ENCODE data around the gene PRR11.
"Not testable (repeated sequence)": the region's sequence is repeated elsewhere in the genome, so short reads cannot be mapped to it uniquely, and the experiment has no call there.

PRR11 gene

DNA sequence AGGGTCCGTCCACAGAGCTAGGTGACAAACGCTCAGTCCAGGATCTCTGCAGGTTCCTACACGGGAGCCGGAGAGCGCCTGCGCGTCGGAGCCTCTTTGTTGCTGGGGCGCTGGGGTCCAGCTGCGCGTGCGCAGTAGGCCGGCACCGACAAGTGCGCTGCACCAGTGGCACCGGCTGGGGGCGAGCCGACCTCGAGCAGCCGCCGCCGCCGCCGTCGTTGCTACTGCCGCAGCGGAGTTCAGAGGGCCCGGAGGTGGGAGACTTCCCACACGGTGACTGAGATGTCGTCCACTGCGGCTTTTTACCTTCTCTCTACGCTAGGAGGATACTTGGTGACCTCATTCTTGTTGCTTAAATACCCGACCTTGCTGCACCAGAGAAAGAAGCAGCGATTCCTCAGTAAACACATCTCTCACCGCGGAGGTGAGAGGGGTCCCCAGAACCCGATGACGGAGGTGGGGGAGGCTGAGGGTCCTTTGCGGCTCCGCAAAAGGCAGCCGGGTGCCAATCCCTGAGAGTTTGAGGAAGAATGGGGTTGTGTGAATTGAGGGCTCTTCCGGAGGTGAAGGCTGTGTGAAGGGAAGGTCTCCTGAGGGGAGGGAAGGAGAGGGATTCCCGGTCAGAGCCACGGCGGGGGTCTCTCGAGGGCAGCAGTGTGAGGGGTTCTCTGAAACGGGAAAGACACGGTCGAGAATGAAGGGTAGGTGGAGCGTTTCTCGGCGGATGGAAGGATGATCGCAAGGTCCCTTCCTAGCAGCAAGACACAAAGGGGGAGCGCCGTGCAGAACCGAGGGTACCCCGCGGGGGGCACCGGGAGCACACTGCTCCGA lies 65.0 kb downstream of the PRR11 start, which contains the start of gene GDPD1:
TSS of gene GDPD1 (plus strand) at position 184 of the 831 bp plus-strand sequence. CDS start at position 283, 99 bp downstream.
- peak; percentile 97 for DNase-seq (ENCODE audit: low read depth)

DNA sequence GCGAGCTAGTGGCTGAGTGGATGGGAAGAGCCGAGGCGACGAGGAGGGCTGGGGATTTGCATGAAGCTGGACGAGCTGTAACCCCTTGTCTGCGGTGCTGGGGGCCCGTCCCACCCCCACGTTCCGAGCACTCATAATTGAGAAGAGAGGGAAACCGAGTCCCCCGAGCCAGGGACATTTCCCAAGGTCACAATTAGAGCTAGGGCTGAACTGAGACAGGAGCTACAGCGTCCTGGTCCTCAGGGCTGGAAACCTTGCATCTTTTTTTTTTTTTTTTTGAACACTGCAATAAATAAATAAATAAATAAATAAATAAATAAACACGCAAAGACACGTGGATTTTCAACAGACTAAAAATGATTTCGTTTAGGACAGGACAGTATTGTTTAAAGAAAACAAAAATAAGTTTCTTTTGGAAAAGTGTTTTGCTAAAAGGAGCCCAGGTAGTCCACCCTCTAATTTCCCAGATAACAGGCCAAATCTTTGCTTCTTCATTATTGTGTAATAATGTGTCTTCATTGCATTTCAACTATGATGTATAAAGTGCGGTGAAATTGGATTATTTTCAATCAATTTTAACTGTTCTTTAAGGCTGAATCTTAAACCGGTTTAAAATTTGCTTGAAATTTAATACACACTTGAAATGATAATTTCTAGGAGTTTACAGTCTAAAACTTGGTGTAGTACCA lies 65.8 kb downstream of the PRR11 start:
- no peak for DNase-seq (ENCODE audit: low read depth)

DNA sequence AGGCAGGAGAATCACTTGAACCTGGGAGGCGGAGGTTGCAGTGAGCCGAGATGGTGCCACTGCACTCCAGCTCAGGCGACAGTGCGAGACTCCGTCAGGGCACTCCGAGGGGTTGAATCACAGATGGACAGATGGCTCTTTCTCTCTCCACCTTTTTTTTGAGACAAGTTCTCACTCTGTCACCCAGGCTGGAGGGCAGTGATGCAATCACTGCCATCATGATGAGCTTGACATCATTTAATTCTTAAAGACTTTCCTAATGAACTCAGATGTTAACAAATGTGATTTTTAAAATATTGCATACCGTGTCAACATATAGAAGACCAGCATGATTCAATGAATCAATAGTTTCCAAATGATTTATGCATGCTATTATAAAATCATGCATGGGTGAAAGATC lies 68.3 kb downstream of the PRR11 start:
- DNase-seq (ENCODE audit: low read depth), result no peak

DNA sequence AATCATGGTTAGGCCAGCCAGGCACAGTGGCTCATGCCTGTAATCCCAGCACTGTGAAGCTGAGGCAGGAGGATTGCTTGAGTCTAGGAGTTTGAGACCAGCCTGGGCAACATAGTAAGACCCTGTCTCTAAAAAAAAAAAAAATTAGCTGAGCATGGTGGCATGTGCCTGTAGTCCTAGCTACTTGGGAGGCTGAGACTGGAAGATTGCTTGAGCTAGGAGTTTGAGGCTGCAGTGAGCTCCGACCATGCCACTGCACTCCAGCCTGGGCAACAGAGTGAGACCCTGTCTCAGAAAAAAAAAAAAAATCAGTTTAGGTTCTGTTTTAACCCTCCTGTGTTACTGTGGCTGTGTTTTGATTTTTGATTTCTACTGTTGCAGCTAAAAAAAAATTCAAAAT lies 73.0 kb downstream of the PRR11 start:
- not testable (repeated sequence) for DNase-seq (ENCODE audit: low read depth)

DNA sequence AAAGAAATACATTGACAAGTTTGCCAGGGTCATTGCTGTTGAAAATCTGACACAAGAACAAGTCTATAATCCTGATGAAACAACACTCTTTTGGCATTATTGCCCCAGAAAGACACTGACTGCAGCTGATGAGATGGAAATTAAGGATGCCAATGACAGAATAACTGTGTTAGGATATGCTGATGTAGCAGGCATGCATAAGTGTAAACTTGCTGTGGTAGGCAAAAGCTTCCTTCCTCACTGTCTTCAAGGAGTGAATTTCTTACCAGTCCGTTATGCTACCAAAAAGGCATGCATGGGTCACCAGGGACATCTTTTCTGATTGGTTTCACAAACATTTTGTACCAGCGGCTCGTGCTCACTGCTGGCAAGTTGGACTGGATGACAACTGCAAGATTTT lies 75.2 kb downstream of the PRR11 start:
- no peak for DNase-seq (ENCODE audit: low read depth)

DNA sequence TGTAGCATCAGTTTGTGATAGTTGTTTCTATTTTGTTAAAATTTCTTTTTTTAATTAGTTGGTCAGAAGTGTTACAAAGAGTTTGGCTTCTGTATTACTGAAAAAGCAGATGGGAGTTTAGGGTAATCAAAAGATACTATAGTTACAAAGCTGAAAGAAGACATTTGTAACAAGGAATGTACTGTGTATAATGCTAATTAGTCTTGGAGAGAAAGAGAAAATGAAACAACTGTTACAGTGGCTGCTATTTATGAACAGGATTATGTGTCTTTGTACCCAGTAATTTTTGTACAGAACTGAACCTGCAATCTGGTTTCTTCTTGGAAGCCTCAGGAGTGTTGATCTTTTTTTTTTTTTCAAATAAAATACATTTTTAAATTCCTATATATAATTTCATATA lies 79.1 kb downstream of the PRR11 start:
- DNase-seq (ENCODE audit: low read depth), result no peak

DNA sequence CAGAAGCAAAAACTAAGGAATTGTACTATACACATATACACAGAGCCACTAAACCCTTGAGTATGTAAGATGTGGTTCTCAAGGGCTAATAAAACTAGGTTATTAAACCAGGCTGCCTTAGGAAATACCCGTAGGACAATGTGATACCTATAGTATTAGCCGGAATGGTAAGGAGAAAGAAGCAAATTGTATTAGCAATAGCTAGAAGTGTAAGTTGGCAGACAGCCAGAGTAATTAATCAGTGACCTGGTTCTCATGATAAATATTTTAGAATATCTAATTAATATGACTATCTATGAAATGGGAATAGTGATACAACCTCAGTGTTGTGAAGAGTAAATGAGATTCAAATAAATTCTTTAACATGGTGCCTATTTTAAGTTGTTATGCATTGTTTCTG lies 83.4 kb downstream of the PRR11 start:
- DNase-seq (ENCODE audit: low read depth), result no peak

DNA sequence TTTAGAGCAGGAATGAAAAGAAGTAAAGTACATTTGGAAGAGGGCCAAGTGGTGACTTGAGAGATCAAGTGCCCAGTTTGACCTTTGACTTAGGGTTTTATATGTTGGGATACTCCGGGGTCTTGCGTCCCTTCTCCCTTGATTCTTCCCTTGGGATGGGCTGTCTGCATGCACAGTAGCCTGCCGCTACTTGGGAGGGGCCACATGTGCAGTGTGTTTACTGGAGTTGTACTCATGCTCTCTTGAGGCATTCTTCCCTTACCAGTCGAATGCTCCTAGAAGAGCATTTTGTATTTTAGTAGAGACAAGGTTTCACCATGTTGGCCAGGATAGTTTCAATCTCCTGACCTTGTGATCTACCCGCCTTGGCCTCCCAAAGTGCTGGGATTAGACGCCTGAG lies 88.5 kb downstream of the PRR11 start:
- no peak for DNase-seq (ENCODE audit: low read depth)
